CD4-positive, CD25-positive, alpha-beta regulatory T cell (primary cell): ENCODE data around the gene SPON2. TPM values are rescaled to one million over a fixed set of nuclear protein-coding genes. Genes with fewer than 3 reads are reported as not detected.
A peak's percentile ranks its signal among the peaks of the same experiment; 100 is the strongest.

Experiments used
- ATAC-seq, 2 donors: fragments of 150-1000 bp; cut with Tn5 transposase; one replicate each; pipeline ENCODE4 v1.10.0; 2021; ENCODE audit warnings: low read depth in 2 of 2, moderate number of reproducible peaks in 2 of 2, moderate library complexity in 1 of 2
- DNase-seq, 3 donors: peaks; one replicate each; pipeline versions ENCODE4 v3.0.0 to v3.0.0-alpha.2; 2012 to 2022; ENCODE audit warnings: mixed read lengths in 1 of 3
- H3K27ac ChIP-seq: one replicate; pipeline ENCODE4 v1.7.0; 2013; ENCODE audit warnings: mild to moderate bottlenecking, low read length; ENCODE audit not compliant: insufficient read depth, poor library complexity, severe bottlenecking
- H3K27me3 ChIP-seq: one replicate; pipeline ENCODE4 v1.7.0; 2013; ENCODE audit warnings: low read length; ENCODE audit not compliant: control insufficient read depth, insufficient read depth
- H3K36me3 ChIP-seq: one replicate; pipeline ENCODE4 v1.7.0; 2013; ENCODE audit warnings: mild to moderate bottlenecking, low read length, moderate library complexity; ENCODE audit not compliant: control insufficient read depth, insufficient read depth
- H3K4me1 ChIP-seq: 2 replicates; pipeline ENCODE4 v1.7.0; 2013; ENCODE audit warnings: mild to moderate bottlenecking, low read length; ENCODE audit not compliant: insufficient read depth, control insufficient read depth, poor library complexity, severe bottlenecking
- H3K4me3 ChIP-seq: one replicate; pipeline ENCODE4 v1.7.0; 2013; ENCODE audit warnings: low read depth, mild to moderate bottlenecking, low read length, moderate library complexity
- H3K9me3 ChIP-seq, 2 experiments: 1 replicate in 1 of 2; 2 replicates in 1 of 2; pipeline ENCODE4 v1.7.0; 2013; ENCODE audit warnings: low read length in 2 of 2, mild to moderate bottlenecking in 1 of 2, moderate library complexity in 1 of 2; ENCODE audit not compliant: control insufficient read depth in 2 of 2
- H3K27ac Mint-ChIP-seq, 3 donors: one replicate each; pipeline ENCODE4 v1.8.0; 2020 to 2022; ENCODE audit warnings: mild to moderate bottlenecking in 3 of 3, mixed read lengths in 3 of 3, moderate library complexity in 2 of 3
- H3K27me3 Mint-ChIP-seq: one replicate; pipeline ENCODE4 v1.8.0; 2022; ENCODE audit warnings: mild to moderate bottlenecking, mixed read lengths
- H3K36me3 Mint-ChIP-seq: one replicate; pipeline ENCODE4 v1.8.0; 2020; ENCODE audit warnings: mixed read lengths
- H3K4me1 Mint-ChIP-seq, 4 donors: one replicate each; pipeline ENCODE4 v1.8.0; 2020 to 2022; ENCODE audit warnings: mixed read lengths in 4 of 4, mild to moderate bottlenecking in 1 of 4
- H3K4me3 Mint-ChIP-seq, 4 donors: one replicate each; pipeline ENCODE4 v1.8.0; 2020 to 2022; ENCODE audit warnings: mild to moderate bottlenecking in 4 of 4, mixed read lengths in 4 of 4, moderate library complexity in 3 of 4
- H3K9me3 Mint-ChIP-seq, 7 donors: one replicate each; pipeline ENCODE4 v1.8.0; 2020 to 2022; ENCODE audit warnings: mixed read lengths in 7 of 7, mild to moderate bottlenecking in 3 of 7, moderate library complexity in 2 of 7
- polyA plus RNA-seq, 4 donors: library from polyadenylated mRNA; unstranded; fragments of 300-500 nt; fragmentation: Illumina TruSeq; gene quantifications; one replicate each; pipeline ENCODE4 v1.2.3, GENCODE V29; 2021
- total RNA-seq: library from RNA; stranded (reverse); gene quantifications from one replicate; pipeline ENCODE4 v1.2.3, GENCODE V29; 2022

SPON2 gene
- 23.9 TPM for total RNA-seq
- 1 to 10 TPM; 3.4 to 8.1 (median 6.2) TPM for polyA plus RNA-seq

DNA sequence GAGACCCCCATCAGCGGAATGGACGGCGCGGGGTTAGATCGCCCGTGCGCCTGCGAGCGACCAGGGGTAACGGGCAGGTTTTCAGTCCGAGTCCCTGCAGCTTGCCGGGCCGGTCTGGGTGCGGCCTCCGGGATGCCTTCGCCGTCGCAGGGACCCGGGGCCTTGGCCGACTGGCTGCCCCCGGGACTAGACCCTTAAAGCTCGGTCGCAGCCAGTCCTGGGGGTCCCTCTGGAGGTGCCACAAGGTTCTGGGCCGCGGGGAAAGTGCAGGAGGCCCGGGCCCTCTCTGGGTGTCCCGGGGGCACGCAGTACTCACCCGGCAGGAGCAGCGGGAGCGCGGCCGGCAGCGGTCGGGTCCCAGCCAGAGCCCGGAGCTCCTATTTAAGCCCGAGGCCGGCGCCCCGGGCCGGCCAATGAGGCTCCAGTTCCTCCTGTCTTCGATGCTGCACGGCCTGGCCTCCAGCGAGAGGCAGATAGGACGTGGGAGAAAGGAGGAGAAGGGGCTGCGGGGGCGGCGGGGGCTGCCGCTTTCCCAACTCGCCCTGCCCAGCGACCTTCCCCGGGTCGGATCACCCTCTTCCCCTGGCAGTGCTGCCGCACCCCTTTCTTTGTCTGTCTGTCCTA lies at the start of gene SPON2:
TSS of gene SPON2 (minus strand) at position 356 of the 624 bp plus-strand sequence.
- Mint-ChIP-seq H3K36me3 (no peaks in the 10 kb centered on the region), H3K9me3 (peaks cover 0 to 2% (median 0%) of the 10 kb centered on the region in 7 donors), H3K4me3 (peak within 1 kb of the TSS; percentile 4 to 64 (median 60)), H3K4me1 (peaks cover 3 to 28% (median 7%) of the 10 kb centered on the region in 4 donors), H3K27ac (no peak within 1 kb of the TSS), H3K27me3 (peaks cover 58% of the 10 kb centered on the region)
- Histone ChIP-seq H3K27me3 (no peaks in the 10 kb centered on the region), H3K4me1 (peaks cover 28% of the 10 kb centered on the region), H3K4me3 (no peak within 1 kb of the TSS), H3K9me3 (no peaks in the 10 kb centered on the region), H3K27ac (no peak within 1 kb of the TSS), H3K36me3 (no peaks in the 10 kb centered on the region)
- DNase-seq (no peak), ATAC-seq (no peak)

GRCh38 chr4:1221155-1221870 lies 48.9 kb upstream of the SPON2 start:
- Mint-ChIP-seq H3K27me3 (no peaks in the 10 kb centered on the region), H3K4me1 (peaks cover 12 to 34% (median 23%) of the 10 kb centered on the region in 4 donors), H3K27ac (peak overlapping the region in 1 of 3 donors; percentile 58), H3K9me3 (no peaks in the 10 kb centered on the region), H3K4me3 (peak overlapping the region in 1 of 4 donors; percentile 23), H3K36me3 (peaks cover 41% of the 10 kb centered on the region)
- ATAC-seq (no peak), DNase-seq (no peak)
- Histone ChIP-seq H3K27ac (no peak overlapping the region), H3K4me1 (peaks cover 26% of the 10 kb centered on the region), H3K9me3 (no peaks in the 10 kb centered on the region), H3K4me3 (no peak overlapping the region), H3K27me3 (no peaks in the 10 kb centered on the region), H3K36me3 (peaks cover 36% of the 10 kb centered on the region)

DNA sequence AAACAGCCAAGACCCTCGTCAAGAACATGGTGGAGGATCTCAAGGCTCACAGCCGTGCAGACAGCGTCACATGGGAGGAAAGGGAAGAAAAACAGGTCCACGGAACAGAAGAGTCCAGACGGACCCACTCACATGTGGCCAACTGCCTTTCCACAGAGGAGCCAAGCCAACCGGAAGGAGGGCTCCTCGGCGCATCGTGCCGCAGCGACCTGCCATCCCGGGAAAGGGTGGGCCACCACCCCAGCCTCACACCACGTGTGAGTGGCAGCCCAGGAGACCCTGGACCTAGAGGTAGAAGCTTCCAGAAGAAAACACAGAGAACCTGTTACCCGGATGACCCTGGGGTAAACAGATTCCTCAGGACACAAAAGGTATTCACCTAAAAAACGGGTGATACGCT lies 48.2 kb upstream of the SPON2 start:
- H3K4me3 Mint-ChIP-seq: no peak overlapping the region
- no peaks in the 10 kb centered on the region for H3K9me3 Mint-ChIP-seq
- no peak overlapping the region for H3K4me3 ChIP-seq
- peaks cover 29% of the 10 kb centered on the region for H3K36me3 ChIP-seq
- H3K27ac ChIP-seq: no peak overlapping the region
- no peaks in the 10 kb centered on the region for H3K27me3 ChIP-seq
- H3K27me3 Mint-ChIP-seq: no peaks in the 10 kb centered on the region
- ATAC-seq: no peak
- H3K36me3 Mint-ChIP-seq: peaks cover 41% of the 10 kb centered on the region
- H3K9me3 ChIP-seq: no peaks in the 10 kb centered on the region
- no peak for DNase-seq
- H3K4me1 Mint-ChIP-seq: peaks cover 12 to 37% (median 23%) of the 10 kb centered on the region in 4 donors
- H3K27ac Mint-ChIP-seq: peak overlapping the region in 1 of 3 donors; percentile 58
- peaks cover 33% of the 10 kb centered on the region for H3K4me1 ChIP-seq

- peaks cover 12 to 37% (median 22%) of the 10 kb centered on the region in 4 donors for H3K4me1 Mint-ChIP-seq
- H3K4me1 ChIP-seq: peaks cover 33% of the 10 kb centered on the region
- H3K27me3 Mint-ChIP-seq: no peaks in the 10 kb centered on the region
- no peaks in the 10 kb centered on the region for H3K9me3 Mint-ChIP-seq
- peak overlapping the region in 2 of 3 donors; percentile 52 to 68 for H3K27ac Mint-ChIP-seq
- H3K36me3 Mint-ChIP-seq: peaks cover 38% of the 10 kb centered on the region
- no peaks in the 10 kb centered on the region for H3K9me3 ChIP-seq
- H3K36me3 ChIP-seq: peaks cover 27% of the 10 kb centered on the region
- ATAC-seq: no peak
- H3K4me3 ChIP-seq: peak overlapping the region; percentile 15
- no peak overlapping the region for H3K27ac ChIP-seq
- peak overlapping the region in 2 of 4 donors; percentile 14 to 52 for H3K4me3 Mint-ChIP-seq
- no peaks in the 10 kb centered on the region for H3K27me3 ChIP-seq
- no peak for DNase-seq
These were observed 47.2 kb upstream of the SPON2 start for GRCh38 chr4:1219566-1219950.

DNA sequence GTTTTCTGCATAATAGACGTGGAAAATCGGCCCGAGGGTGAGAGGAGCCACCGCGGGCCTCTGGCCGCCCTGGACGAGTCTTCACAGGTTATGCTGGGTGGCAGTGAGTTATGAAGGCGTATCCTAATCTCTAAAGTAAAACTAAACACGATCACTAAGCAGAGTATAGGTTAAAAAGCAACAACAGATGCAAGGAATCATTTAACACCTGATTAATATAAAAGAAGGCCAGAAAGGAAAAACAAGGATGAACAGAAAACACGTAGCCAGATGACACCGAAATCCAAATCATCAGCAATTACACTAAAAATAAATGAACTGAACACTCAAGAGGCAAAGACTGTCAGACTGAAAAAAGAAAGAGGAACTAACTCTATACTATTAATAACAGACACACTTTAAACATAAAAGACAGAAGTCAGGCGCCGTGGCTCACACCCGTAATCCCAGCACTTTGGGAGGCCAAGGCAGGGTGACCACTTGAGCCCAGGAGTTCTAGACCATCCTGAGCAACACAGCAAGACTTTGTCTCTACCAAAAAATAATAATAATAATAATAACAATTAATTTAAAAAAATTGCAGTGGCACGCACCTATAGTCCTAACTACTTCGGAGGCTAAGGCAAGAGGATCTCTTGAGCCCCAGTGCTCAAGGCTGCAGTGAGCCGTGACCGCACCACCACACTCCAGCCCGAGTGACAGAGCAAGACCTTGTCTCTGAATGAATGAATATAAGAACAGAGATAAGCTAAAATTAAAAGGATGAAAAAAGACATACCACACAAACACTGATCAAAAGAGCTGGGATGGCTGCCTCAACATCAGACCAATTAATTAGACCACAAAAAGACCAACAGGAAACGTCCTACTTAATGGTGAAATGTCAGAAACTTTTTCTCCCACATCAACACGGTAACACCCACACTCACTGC lies 46.5 kb upstream of the SPON2 start:
- Histone ChIP-seq H3K27ac (no peak overlapping the region), H3K4me3 (peak overlapping the region; percentile 15), H3K9me3 (no peaks in the 10 kb centered on the region), H3K36me3 (peaks cover 21% of the 10 kb centered on the region), H3K27me3 (no peaks in the 10 kb centered on the region), H3K4me1 (peaks cover 33% of the 10 kb centered on the region)
- H3K36me3 Mint-ChIP-seq: peaks cover 32% of the 10 kb centered on the region
- DNase-seq (no peak), ATAC-seq (no peak)
- H3K9me3 Mint-ChIP-seq: no peaks in the 10 kb centered on the region
- peak overlapping the region in 2 of 4 donors; percentile 52 to 59 for H3K4me3 Mint-ChIP-seq
- H3K4me1 Mint-ChIP-seq: peaks cover 12 to 37% (median 21%) of the 10 kb centered on the region in 4 donors
- H3K27ac Mint-ChIP-seq: peak overlapping the region; percentile 5 to 68 (median 57)
- H3K27me3 Mint-ChIP-seq: no peaks in the 10 kb centered on the region

DNA sequence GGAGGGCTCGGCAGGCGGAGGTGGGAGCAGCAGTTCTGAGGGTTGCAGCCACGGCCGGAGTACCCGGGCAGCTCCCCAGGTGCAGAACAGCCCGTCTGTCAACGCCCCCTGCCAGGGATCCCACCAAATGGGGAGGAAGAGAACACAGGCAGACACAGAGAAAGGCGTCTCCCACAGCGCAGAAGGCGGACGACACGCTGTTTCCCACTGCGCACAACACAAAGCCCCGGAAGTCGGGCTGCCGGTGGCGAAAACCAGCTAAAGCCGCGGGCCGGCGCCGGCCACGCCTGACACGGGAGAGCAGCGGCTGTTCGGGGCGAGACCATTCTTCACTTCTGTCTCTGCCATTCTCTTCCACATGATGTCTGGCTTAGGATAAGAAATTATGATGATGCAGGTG lies 45.0 kb upstream of the SPON2 start:
- no peaks in the 10 kb centered on the region for H3K9me3 ChIP-seq
- Mint-ChIP-seq H3K9me3 (no peaks in the 10 kb centered on the region), H3K27me3 (no peaks in the 10 kb centered on the region), H3K27ac (peak overlapping the region; percentile 55 to 92 (median 78)), H3K36me3 (peaks cover 32% of the 10 kb centered on the region), H3K4me1 (peaks cover 12 to 35% (median 21%) of the 10 kb centered on the region in 4 donors), H3K4me3 (peak overlapping the region; percentile 6 to 86 (median 71))
- no peaks in the 10 kb centered on the region for H3K27me3 ChIP-seq
- no peak for DNase-seq
- H3K36me3 ChIP-seq: peaks cover 26% of the 10 kb centered on the region
- ATAC-seq: no peak
- H3K27ac ChIP-seq: no peak overlapping the region
- H3K4me3 ChIP-seq: no peak overlapping the region
- peaks cover 33% of the 10 kb centered on the region for H3K4me1 ChIP-seq

- Mint-ChIP-seq H3K27me3 (no peaks in the 10 kb centered on the region), H3K4me1 (peaks cover 12 to 35% (median 23%) of the 10 kb centered on the region in 4 donors), H3K36me3 (peaks cover 33% of the 10 kb centered on the region), H3K27ac (peak overlapping the region; percentile 55 to 87 (median 78)), H3K9me3 (no peaks in the 10 kb centered on the region), H3K4me3 (peak overlapping the region; percentile 50 to 74 (median 68))
- peak overlapping the region; percentile 25 for H3K27ac ChIP-seq
- H3K4me1 ChIP-seq: peaks cover 33% of the 10 kb centered on the region
- H3K4me3 ChIP-seq: no peak overlapping the region
- peaks cover 28% of the 10 kb centered on the region for H3K36me3 ChIP-seq
- no peaks in the 10 kb centered on the region for H3K27me3 ChIP-seq
- DNase-seq (peak; percentile 18 to 87 (median 62)), ATAC-seq (peak; percentile 88 to 92)
- H3K9me3 ChIP-seq: no peaks in the 10 kb centered on the region
These were observed 44.5 kb upstream of the SPON2 start for GRCh38 chr4:1216869-1217294.
